CD4-positive, alpha-beta memory T cell (primary cell): Measurements from ENCODE around the gene ABCB8. TPM values are rescaled to one million over a fixed set of nuclear protein-coding genes. Genes with fewer than 3 reads are reported as not detected.

Experiments
- CTCF ChIA-PET: fragments of 350-600 bp; sonication (Branson Sonifier 250); formaldehyde crosslinking; loops from one replicate; lab custom pipeline; 2021; ENCODE audit warnings: inconsistent platforms; ENCODE audit not compliant: partially characterized antibody; lab: Charles Lee
- POLR2A ChIA-PET: fragments of 350-600 bp; sonication (Branson Sonifier 250); formaldehyde crosslinking; loops from one replicate; lab custom pipeline; 2021; ENCODE audit not compliant: partially characterized antibody; lab: Charles Lee
- DNase-seq, 5 donors: peaks; one replicate each; pipeline versions ENCODE4 v3.0.0 to v3.0.0-alpha.2; 2020 to 2022; ENCODE audit warnings: mixed read lengths in 1 of 5
- H3K27ac ChIP-seq: one replicate; pipeline ENCODE4 v1.7.0; 2013; ENCODE audit warnings: low read depth, low read length
- H3K27me3 ChIP-seq: 2 replicates; pipeline ENCODE4 v1.7.0; 2013; ENCODE audit warnings: mild to moderate bottlenecking, low read length, moderate library complexity; ENCODE audit not compliant: insufficient read depth
- H3K36me3 ChIP-seq: 2 replicates; pipeline ENCODE4 v1.7.0; 2013; ENCODE audit warnings: mild to moderate bottlenecking, low read length, moderate library complexity; ENCODE audit not compliant: insufficient read depth
- H3K4me1 ChIP-seq: 2 replicates; pipeline ENCODE4 v1.7.0; 2013; ENCODE audit warnings: mild to moderate bottlenecking, low read length, moderate library complexity; ENCODE audit not compliant: insufficient read depth
- H3K4me3 ChIP-seq, 2 donors: one replicate each; pipeline ENCODE4 v1.7.0; 2013; ENCODE audit warnings: low read length in 2 of 2, mild to moderate bottlenecking in 1 of 2
- H3K9me3 ChIP-seq, 2 donors: one replicate each; pipeline ENCODE4 v1.7.0; 2013; ENCODE audit warnings: low read length in 2 of 2, control low read depth in 1 of 2; ENCODE audit not compliant: control insufficient read depth in 1 of 2
- H3K27ac Mint-ChIP-seq, 7 donors: one replicate each; pipeline ENCODE4 v1.8.0; 2020 to 2021; ENCODE audit warnings: mixed read lengths in 7 of 7, mild to moderate bottlenecking in 6 of 7, inconsistent platforms in 3 of 7, moderate library complexity in 3 of 7
- H3K27me3 Mint-ChIP-seq, 2 donors: one replicate each; pipeline ENCODE4 v1.8.0; 2020 to 2021; ENCODE audit warnings: mixed read lengths in 2 of 2
- H3K36me3 Mint-ChIP-seq, 2 donors: one replicate each; pipeline ENCODE4 v1.8.0; 2020 to 2021; ENCODE audit warnings: mixed read lengths in 2 of 2, inconsistent platforms in 1 of 2, mild to moderate bottlenecking in 1 of 2
- H3K4me1 Mint-ChIP-seq, 4 donors: one replicate each; pipeline ENCODE4 v1.8.0; 2020 to 2021; ENCODE audit warnings: mixed read lengths in 4 of 4, mild to moderate bottlenecking in 1 of 4
- H3K4me3 Mint-ChIP-seq, 8 donors: one replicate each; pipeline ENCODE4 v1.8.0; 2020 to 2021; ENCODE audit warnings: mixed read lengths in 8 of 8, mild to moderate bottlenecking in 7 of 8, moderate library complexity in 6 of 8, inconsistent platforms in 3 of 8
- H3K9me3 Mint-ChIP-seq, 8 donors: one replicate each; pipeline ENCODE4 v1.8.0; 2020 to 2021; ENCODE audit warnings: mixed read lengths in 8 of 8, mild to moderate bottlenecking in 5 of 8, inconsistent platforms in 3 of 8, moderate library complexity in 1 of 8
- intact Hi-C: fragments of 100-400 bp; cut with micrococcal nuclease; formaldehyde crosslinking; loops from one replicate; pipeline ENCODE4 v1.15.1; 2023
- polyA plus RNA-seq, 2 donors: library from polyadenylated mRNA; unstranded; fragments of 300-500 nt; fragmentation: Illumina TruSeq; gene quantifications; one replicate each; pipeline ENCODE4 v1.2.3, GENCODE V29; 2021
- total RNA-seq, 2 experiments: library from RNA; stranded (reverse); gene quantifications; one replicate each; pipeline ENCODE4 v1.2.3, GENCODE V29; 2021

Gene ABCB8
- total and polyA plus RNA-seq, 4 experiments from 2014 or later: 17.8 to 75.8 (median 47.0) TPM

- H3K9me3 Mint-ChIP-seq: no peaks in the 10 kb centered on the region
- H3K27me3 Mint-ChIP-seq: no peaks in the 10 kb centered on the region
- peak overlapping the region in 1 of 7 donors; percentile 47 for H3K27ac Mint-ChIP-seq
Measured at GRCh38 chr7:151065516-151065915, 37.3 kb downstream of the ABCB8 start.

GRCh38 chr7:151066273-151066974, 38.2 kb downstream of the ABCB8 start:
- no peak overlapping the region for H3K4me3 Mint-ChIP-seq
- Histone ChIP-seq H3K9me3 (no peaks in the 10 kb centered on the region), H3K27me3 (no peaks in the 10 kb centered on the region), H3K27ac (no peak overlapping the region), H3K4me3 (no peak overlapping the region), H3K4me1 (peaks cover 3% of the 10 kb centered on the region), H3K36me3 (peaks cover 31% of the 10 kb centered on the region)
- no peak for DNase-seq
- ChIA-PET CTCF (no interaction called here), POLR2A (interaction anchor here (0.6 kb wide), 1 partner anchor 14 kb away, joined by 4 read pairs; the partner anchor contains the start of gene FASTK)
- no peaks in the 10 kb centered on the region for H3K9me3 Mint-ChIP-seq
- intact Hi-C loops: no loop called here
- peaks cover 11 to 46% of the 10 kb centered on the region in 2 donors for H3K36me3 Mint-ChIP-seq
- no peaks in the 10 kb centered on the region for H3K27me3 Mint-ChIP-seq
- no peak overlapping the region for H3K27ac Mint-ChIP-seq
- peaks cover 2 to 5% (median 4%) of the 10 kb centered on the region in 4 donors for H3K4me1 Mint-ChIP-seq

More at GRCh38 chr7:151065516-151065915, 37.3 kb downstream of the ABCB8 start:
- Histone ChIP-seq H3K4me1 (peaks cover 12% of the 10 kb centered on the region), H3K36me3 (peaks cover 31% of the 10 kb centered on the region), H3K27me3 (no peaks in the 10 kb centered on the region), H3K27ac (no peak overlapping the region), H3K9me3 (no peaks in the 10 kb centered on the region), H3K4me3 (no peak overlapping the region)
- ChIA-PET POLR2A (interaction anchor here (1.2 kb wide), 1 partner anchor 17 kb away, joined by 3 read pairs; no protein-coding TSS in a partner anchor), CTCF (no interaction called here)
- DNase-seq: no peak
- intact Hi-C loops: no loop called here
- Mint-ChIP-seq H3K4me1 (peaks cover 7 to 14% (median 12%) of the 10 kb centered on the region in 4 donors), H3K4me3 (no peak overlapping the region), H3K36me3 (peaks cover 11 to 46% of the 10 kb centered on the region in 2 donors)

- Histone ChIP-seq H3K9me3 (no peaks in the 10 kb centered on the region), H3K4me1 (no peaks in the 10 kb centered on the region), H3K36me3 (peaks cover 39% of the 10 kb centered on the region), H3K27me3 (no peaks in the 10 kb centered on the region), H3K27ac (no peak overlapping the region), H3K4me3 (no peak overlapping the region)
- intact Hi-C loops: no loop called here
- no peak for DNase-seq
- peak overlapping the region in 1 of 7 donors; percentile 53 for H3K27ac Mint-ChIP-seq
- ChIA-PET POLR2A (interaction anchor here (0.6 to 1.4 kb wide), 3 partner anchors 12 to 80 kb away, joined by 3 to 4 read pairs (median 4); partner anchors contain the start of genes FASTK and TMUB1), CTCF (interaction anchor here (0.6 to 1.2 kb wide), 6 partner anchors 17 to 299 kb away, joined by 3 to 5 read pairs (median 3); no protein-coding TSS in a partner anchor)
- H3K4me1 Mint-ChIP-seq: no peaks in the 10 kb centered on the region
- H3K4me3 Mint-ChIP-seq: no peak overlapping the region
- H3K9me3 Mint-ChIP-seq: no peaks in the 10 kb centered on the region
- H3K36me3 Mint-ChIP-seq: peaks cover 11 to 50% of the 10 kb centered on the region in 2 donors
- no peaks in the 10 kb centered on the region for H3K27me3 Mint-ChIP-seq
Measured at GRCh38 chr7:151068069-151068773, 40.0 kb downstream of the ABCB8 start.

GRCh38 chr7:151069841-151070573, 41.8 kb downstream of the ABCB8 start:
- no peak overlapping the region for H3K27ac ChIP-seq
- no peaks in the 10 kb centered on the region for H3K4me1 Mint-ChIP-seq
- H3K36me3 ChIP-seq: peaks cover 34% of the 10 kb centered on the region
- H3K27ac Mint-ChIP-seq: no peak overlapping the region
- H3K36me3 Mint-ChIP-seq: peaks cover 11 to 42% of the 10 kb centered on the region in 2 donors
- H3K9me3 Mint-ChIP-seq: no peaks in the 10 kb centered on the region
- no peaks in the 10 kb centered on the region for H3K27me3 ChIP-seq
- H3K4me3 ChIP-seq: no peak overlapping the region
- POLR2A ChIA-PET: interaction anchor here (1.0 kb wide), 1 partner anchor 42 kb away, joined by 3 read pairs; the partner anchor contains the start of gene ABCB8
- no peak overlapping the region for H3K4me3 Mint-ChIP-seq
- CTCF ChIA-PET: no interaction called here
- intact Hi-C loops: no loop called here
- no peaks in the 10 kb centered on the region for H3K4me1 ChIP-seq
- no peaks in the 10 kb centered on the region for H3K27me3 Mint-ChIP-seq
- H3K9me3 ChIP-seq: no peaks in the 10 kb centered on the region
- peak in 1 of 5 donors; percentile 24 for DNase-seq

GRCh38 chr7:151070574-151070960, 42.3 kb downstream of the ABCB8 start:
- Mint-ChIP-seq H3K36me3 (peaks cover 11 to 40% of the 10 kb centered on the region in 2 donors), H3K4me3 (no peak overlapping the region), H3K27ac (peak overlapping the region in 2 of 7 donors; percentile 31 to 65), H3K27me3 (no peaks in the 10 kb centered on the region), H3K4me1 (no peaks in the 10 kb centered on the region), H3K9me3 (no peaks in the 10 kb centered on the region)
- H3K27ac ChIP-seq: no peak overlapping the region
- H3K9me3 ChIP-seq: no peaks in the 10 kb centered on the region
- POLR2A ChIA-PET: interaction anchor here (1.0 kb wide), 1 partner anchor 42 kb away, joined by 3 read pairs; the partner anchor contains the start of gene ABCB8
- H3K27me3 ChIP-seq: no peaks in the 10 kb centered on the region
- H3K4me1 ChIP-seq: no peaks in the 10 kb centered on the region
- peak in 1 of 5 donors; percentile 5 for DNase-seq
- H3K36me3 ChIP-seq: peaks cover 34% of the 10 kb centered on the region
- no peak overlapping the region for H3K4me3 ChIP-seq
- CTCF ChIA-PET: no interaction called here
- intact Hi-C loops: no loop called here

GRCh38 chr7:151071032-151071866, 43.0 kb downstream of the ABCB8 start:
- Histone ChIP-seq H3K27me3 (no peaks in the 10 kb centered on the region), H3K4me3 (no peak overlapping the region), H3K36me3 (peaks cover 31% of the 10 kb centered on the region), H3K4me1 (no peaks in the 10 kb centered on the region), H3K27ac (no peak overlapping the region), H3K9me3 (no peaks in the 10 kb centered on the region)
- intact Hi-C loops: no loop called here
- Mint-ChIP-seq H3K27me3 (no peaks in the 10 kb centered on the region), H3K27ac (no peak overlapping the region), H3K9me3 (no peaks in the 10 kb centered on the region), H3K4me3 (no peak overlapping the region), H3K4me1 (no peaks in the 10 kb centered on the region), H3K36me3 (peaks cover 11 to 45% of the 10 kb centered on the region in 2 donors)
- POLR2A ChIA-PET: interaction anchor here (1.0 kb wide), 1 partner anchor 43 kb away, joined by 3 read pairs; the partner anchor contains the start of gene ABCB8
- peak in 1 of 5 donors; percentile 33 for DNase-seq
- CTCF ChIA-PET: no interaction called here
